ENCODE measurements around the gene NRXN3.

Gene NRXN3

DNA sequence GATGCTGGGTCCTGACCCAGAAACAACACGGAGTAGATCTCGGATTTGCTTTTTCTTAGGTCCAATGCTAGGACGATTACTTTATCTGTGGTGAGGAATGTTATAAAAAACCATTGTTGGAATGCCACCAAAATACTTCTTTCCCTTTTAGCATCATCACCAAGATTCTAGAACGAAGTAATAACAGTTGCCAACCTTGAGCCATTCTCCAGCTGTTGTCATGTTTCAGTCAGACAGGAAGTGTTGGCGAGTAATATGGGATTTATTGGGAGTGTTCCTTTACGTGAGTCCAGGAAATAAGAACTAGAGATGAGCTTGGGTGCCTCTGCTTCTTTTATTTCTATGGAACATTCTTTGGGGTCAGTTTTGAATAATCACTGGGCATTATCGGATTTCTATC, 1148.2 kb downstream of the NRXN3 start:
- no peak overlapping the region for H3K9ac ChIP-seq
- no peak overlapping the region for H3K27ac ChIP-seq
- H3K9me3 ChIP-seq (replicated peaks in 1 of 11) = no peaks in the 10 kb centered on the region
- H3K4me1 ChIP-seq = peaks cover 0 to 10% (median 4%) of the 10 kb centered on the region in 10 experiments; a peak in 7 of 20 replicates
- H3K4me3 ChIP-seq = no peak overlapping the region
- H4K20me1 ChIP-seq = no peaks in the 10 kb centered on the region
- TF ChIP-seq Cebpa-rat (IDR thresholded peaks at IDR 0.05) = no peak
- H3K27me3 ChIP-seq = 0 out of 22 replicates have a peak, but pooled peaks cover 0 to 3% (median 0%) of the 10 kb centered on the region in 11 experiments
- no peak overlapping the region for H3K4me2 ChIP-seq
- H3K36me3 ChIP-seq = no peaks in the 10 kb centered on the region

DNA sequence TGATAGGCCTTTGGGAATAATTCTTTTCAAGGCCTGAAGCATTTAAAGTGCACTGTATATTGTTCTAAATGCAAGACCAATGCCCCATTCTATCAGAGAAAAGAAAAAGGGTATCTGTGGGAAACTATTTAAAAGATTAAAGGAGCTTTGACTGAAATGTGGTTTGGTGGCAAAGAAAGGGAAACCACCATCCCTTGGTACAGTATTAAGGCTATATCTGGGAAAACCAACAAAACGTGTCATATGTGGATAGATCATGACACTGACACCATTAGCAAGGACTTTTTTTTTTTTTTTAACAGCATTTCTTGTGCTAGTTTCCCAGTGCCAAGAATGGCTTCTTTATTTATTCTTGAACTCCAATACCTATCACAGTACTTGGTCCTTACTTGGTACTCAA, 1150.4 kb downstream of the NRXN3 start:
- 0 out of 22 replicates have a peak, but pooled peaks cover 0 to 3% (median 0%) of the 10 kb centered on the region in 11 experiments for H3K27me3 ChIP-seq
- no peak overlapping the region for H3K9ac ChIP-seq
- H4K20me1 ChIP-seq = no peaks in the 10 kb centered on the region
- H3K9me3 ChIP-seq (replicated peaks in 1 of 11) = no peaks in the 10 kb centered on the region
- H3K36me3 ChIP-seq = no peaks in the 10 kb centered on the region
- TF ChIP-seq Cebpa-rat (IDR thresholded peaks at IDR 0.05) = no peak
- H3K4me1 ChIP-seq = peaks cover 0 to 10% (median 4%) of the 10 kb centered on the region in 10 experiments; a peak in 7 of 20 replicates
- H3K27ac ChIP-seq = no peak overlapping the region
- H3K4me2 ChIP-seq = peak overlapping the region in 5 of 11 experiments; percentile 6 to 45 (median 27); a peak in 7 of 22 replicates
- H3K4me3 ChIP-seq = no peak overlapping the region

DNA sequence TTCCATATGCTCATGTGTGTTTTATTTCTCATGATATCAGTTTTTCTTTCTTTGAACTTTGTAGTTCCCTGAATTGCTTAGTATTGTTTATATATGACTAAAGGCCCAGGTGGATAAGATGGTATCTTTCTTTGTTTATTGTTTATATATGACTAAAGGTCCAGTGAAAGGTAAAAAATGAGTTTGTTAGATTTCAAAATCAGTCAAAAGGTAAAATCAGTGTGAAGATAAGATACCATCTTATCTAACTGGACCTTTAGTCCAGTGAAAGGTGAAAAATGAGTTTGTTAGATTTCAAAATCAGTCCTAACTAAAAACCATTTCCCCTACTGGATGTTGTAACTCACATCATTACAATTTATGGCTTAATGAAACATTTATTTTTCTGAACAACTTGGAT, 1150.9 kb downstream of the NRXN3 start:
- no peak overlapping the region for H3K27ac ChIP-seq
- H3K27me3 ChIP-seq = 0 out of 22 replicates have a peak, but pooled peaks cover 0 to 3% (median 0%) of the 10 kb centered on the region in 11 experiments
- peaks cover 0 to 10% (median 4%) of the 10 kb centered on the region in 10 experiments; a peak in 7 of 20 replicates for H3K4me1 ChIP-seq
- peak overlapping the region in 2 of 11 experiments; percentile 29 to 45; a peak in 4 of 22 replicates for H3K4me2 ChIP-seq
- H4K20me1 ChIP-seq = no peaks in the 10 kb centered on the region
- H3K9me3 ChIP-seq (replicated peaks in 1 of 11) = no peaks in the 10 kb centered on the region
- H3K36me3 ChIP-seq = no peaks in the 10 kb centered on the region
- TF ChIP-seq Cebpa-rat (IDR thresholded peaks at IDR 0.05) = no peak
- no peak overlapping the region for H3K9ac ChIP-seq
- H3K4me3 ChIP-seq = no peak overlapping the region

DNA sequence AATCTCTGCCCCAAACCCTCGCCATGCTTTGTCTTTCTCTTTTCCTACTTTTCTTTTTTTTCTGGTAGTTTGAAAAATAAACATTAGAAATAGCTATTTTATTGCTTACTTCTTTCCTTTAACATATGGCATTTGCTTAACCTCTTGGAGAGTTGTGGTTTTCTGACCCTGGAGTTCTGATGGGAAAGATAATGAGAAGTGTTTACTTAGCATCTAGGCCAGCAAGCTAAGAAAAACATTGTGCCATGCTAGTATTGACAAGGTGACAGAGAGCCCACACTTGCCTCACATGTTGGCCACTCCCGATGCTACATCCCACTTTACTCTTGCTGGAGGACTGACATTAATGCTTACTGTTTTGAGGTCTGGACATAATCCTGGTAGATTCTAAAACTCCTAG, 1154.9 kb downstream of the NRXN3 start:
- Histone ChIP-seq H4K20me1 (no peaks in the 10 kb centered on the region), H3K9ac (no peak overlapping the region), H3K4me1 (peaks cover 0 to 10% (median 4%) of the 10 kb centered on the region in 10 experiments; a peak in 7 of 20 replicates), H3K4me2 (no peak overlapping the region), H3K9me3 (replicated peaks in 1 of 11) (no peaks in the 10 kb centered on the region), H3K27ac (no peak overlapping the region), H3K4me3 (no peak overlapping the region), H3K27me3 (no peaks in the 10 kb centered on the region), H3K36me3 (no peaks in the 10 kb centered on the region)
- no peak for TF ChIP-seq Cebpa-rat (IDR thresholded peaks at IDR 0.05)

DNA sequence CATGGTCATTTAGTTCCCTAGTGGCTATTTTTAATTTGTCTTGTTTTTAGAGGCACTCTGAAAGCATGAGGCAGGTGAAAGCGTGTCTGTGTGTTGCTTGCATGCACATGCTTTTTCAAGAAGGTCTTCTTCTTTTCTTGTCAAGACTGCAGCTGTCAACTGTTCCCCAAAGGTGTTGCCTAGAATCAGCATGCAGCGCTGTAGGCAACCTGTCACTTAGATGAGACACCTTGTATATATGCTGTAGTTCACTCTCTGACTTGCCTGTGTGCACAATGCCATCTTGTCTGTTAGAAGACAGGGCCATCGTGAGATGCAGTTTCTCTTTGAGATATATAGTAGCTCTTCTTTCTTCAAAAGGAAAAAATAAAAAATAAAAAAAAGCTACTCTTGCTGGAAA, 1155.4 kb downstream of the NRXN3 start:
- Histone ChIP-seq H3K27me3 (no peaks in the 10 kb centered on the region), H3K36me3 (no peaks in the 10 kb centered on the region), H3K27ac (no peak overlapping the region), H3K4me2 (no peak overlapping the region), H3K4me1 (peaks cover 0 to 6% (median 2%) of the 10 kb centered on the region in 10 experiments; a peak in 7 of 20 replicates), H3K9ac (no peak overlapping the region), H3K4me3 (no peak overlapping the region), H3K9me3 (replicated peaks in 1 of 11) (no peaks in the 10 kb centered on the region), H4K20me1 (no peaks in the 10 kb centered on the region)
- TF ChIP-seq Cebpa-rat (IDR thresholded peaks at IDR 0.05) = no peak

DNA sequence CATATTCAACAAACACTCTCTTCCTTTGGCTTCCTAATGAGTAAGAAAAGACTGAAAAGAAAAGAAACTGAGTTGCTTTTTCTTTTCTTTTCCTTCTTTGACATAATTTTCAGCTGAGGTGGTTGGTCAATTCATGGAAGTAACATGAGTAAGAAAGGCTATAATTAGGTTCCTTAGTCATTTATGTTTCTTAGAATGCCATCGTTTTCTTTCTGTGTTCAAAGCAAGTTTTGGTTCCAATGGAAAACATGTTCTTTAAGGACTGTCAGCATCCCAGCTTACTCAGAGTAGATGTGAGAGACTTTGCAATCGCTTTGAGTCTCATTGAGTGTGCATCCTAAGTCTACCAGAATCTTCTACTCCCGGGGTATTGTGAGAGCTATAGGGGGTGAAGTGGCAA, 1158.7 kb downstream of the NRXN3 start:
- H3K9ac ChIP-seq = no peak overlapping the region
- H3K9me3 ChIP-seq (replicated peaks in 1 of 11) = no peaks in the 10 kb centered on the region
- H3K4me2 ChIP-seq = no peak overlapping the region
- H4K20me1 ChIP-seq = no peaks in the 10 kb centered on the region
- no peaks in the 10 kb centered on the region for H3K4me1 ChIP-seq
- H3K36me3 ChIP-seq = no peaks in the 10 kb centered on the region
- no peaks in the 10 kb centered on the region for H3K27me3 ChIP-seq
- H3K4me3 ChIP-seq = no peak overlapping the region
- no peak overlapping the region for H3K27ac ChIP-seq
- no peak for TF ChIP-seq Cebpa-rat (IDR thresholded peaks at IDR 0.05)

DNA sequence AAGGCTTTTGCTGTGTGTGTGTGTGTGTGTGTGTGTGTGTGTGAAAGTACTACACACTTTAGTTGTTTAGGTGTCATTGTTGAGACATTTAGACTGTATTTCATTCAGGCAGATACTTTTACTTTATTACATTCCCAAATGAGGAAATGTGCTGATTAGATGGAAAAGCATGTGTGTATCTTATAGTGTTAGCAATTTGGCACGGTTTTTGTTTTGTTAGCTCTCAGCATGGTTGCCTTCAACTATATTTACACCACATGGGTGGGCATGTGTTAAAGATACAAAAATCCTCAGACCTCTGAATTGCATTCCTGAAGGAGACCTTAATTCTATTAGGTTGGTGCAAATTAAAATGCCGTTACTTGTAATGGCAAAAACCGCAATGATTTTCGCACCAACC, 1161.7 kb downstream of the NRXN3 start:
- Histone ChIP-seq H3K9ac (no peak overlapping the region), H3K9me3 (replicated peaks in 1 of 11) (no peaks in the 10 kb centered on the region), H3K4me1 (no peaks in the 10 kb centered on the region), H3K27ac (no peak overlapping the region), H3K27me3 (no peaks in the 10 kb centered on the region), H3K36me3 (no peaks in the 10 kb centered on the region), H4K20me1 (no peaks in the 10 kb centered on the region), H3K4me3 (no peak overlapping the region), H3K4me2 (no peak overlapping the region)
- no peak for TF ChIP-seq Cebpa-rat (IDR thresholded peaks at IDR 0.05)

DNA sequence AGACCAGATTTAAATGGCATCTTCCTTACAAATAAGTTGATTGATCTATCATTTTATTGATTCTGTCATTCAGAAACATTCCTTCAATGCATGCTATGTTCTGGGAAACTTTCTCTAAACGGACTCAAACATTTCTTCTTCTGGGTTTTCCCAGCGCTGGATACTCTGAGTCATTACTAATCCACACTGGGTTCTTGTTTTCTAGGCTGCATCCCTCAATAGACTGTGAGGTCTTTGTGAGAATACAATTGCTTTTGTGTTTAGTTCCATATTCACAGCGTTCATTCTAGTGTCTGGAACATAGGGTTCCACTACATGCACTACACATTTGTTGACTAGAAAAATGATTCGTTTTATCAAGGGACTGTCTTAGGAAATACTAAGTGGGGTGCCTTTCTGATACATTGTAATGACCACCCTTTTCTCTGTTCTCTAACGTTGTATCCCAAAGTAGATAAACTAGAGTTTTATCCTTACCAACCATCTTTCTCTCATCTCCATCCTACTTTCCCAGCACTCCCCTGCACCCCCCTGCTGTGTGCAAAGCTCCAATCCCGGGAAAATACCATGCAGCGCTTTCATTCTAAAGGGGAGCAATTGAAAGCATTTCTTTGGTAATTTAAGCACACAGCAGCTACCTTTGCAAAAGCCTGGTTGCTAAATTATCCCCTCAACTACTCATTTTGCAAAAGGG, 1162.5 kb downstream of the NRXN3 start:
- Histone ChIP-seq H3K27ac (no peak overlapping the region), H3K4me2 (no peak overlapping the region), H4K20me1 (no peaks in the 10 kb centered on the region), H3K36me3 (no peaks in the 10 kb centered on the region), H3K4me3 (no peak overlapping the region), H3K27me3 (no peaks in the 10 kb centered on the region), H3K9ac (no peak overlapping the region), H3K4me1 (peaks cover 0 to 5% (median 0%) of the 10 kb centered on the region in 10 experiments; a peak in 5 of 20 replicates), H3K9me3 (replicated peaks in 1 of 11) (no peaks in the 10 kb centered on the region)
- TF ChIP-seq Cebpa-rat (IDR thresholded peaks at IDR 0.05) = no peak

DNA sequence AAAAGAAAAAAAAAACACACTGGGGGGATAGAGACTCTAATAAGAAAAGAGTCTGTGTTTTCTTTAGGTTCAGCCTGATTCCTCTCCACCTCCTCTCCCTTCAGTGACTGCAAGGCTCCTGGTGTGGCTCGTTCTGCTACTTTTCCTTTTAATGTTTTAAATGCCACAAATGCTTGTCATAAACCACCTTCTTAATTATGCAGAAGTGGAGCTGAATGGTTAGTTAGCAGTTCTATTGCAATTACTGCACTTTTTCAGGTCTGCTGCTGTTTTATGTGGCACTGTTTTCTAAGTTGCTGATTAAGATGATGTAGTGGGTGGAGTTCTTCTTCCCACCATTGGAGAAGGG, 1163.0 kb downstream of the NRXN3 start:
- Histone ChIP-seq H3K27ac (no peak overlapping the region), H3K4me3 (no peak overlapping the region), H3K36me3 (no peaks in the 10 kb centered on the region), H3K27me3 (no peaks in the 10 kb centered on the region), H3K9me3 (replicated peaks in 1 of 11) (no peaks in the 10 kb centered on the region), H3K9ac (no peak overlapping the region), H3K4me1 (peaks cover 0 to 11% (median 0%) of the 10 kb centered on the region in 10 experiments; a peak in 7 of 20 replicates), H3K4me2 (no peak overlapping the region), H4K20me1 (no peaks in the 10 kb centered on the region)
- no peak for TF ChIP-seq Cebpa-rat (IDR thresholded peaks at IDR 0.05)

DNA sequence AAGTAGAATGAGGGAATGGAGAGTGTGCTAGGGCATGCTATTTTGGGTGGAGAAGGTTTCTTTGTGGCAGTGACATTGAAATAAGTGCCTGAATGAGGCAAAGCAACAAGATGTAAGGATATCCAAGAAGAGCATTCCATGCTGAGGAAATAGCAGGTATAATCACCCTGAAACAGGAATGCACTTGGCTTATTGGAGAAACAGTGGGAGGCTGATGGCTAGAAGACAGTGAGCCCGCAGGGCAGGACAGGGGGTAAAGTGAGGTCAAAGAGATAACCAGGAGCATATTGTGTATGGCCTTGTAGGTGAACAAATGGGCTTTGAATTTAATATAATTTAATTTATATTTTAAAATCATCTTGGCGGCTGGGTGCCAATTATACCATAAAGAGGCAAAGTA, 1164.1 kb downstream of the NRXN3 start:
- no peaks in the 10 kb centered on the region for H3K36me3 ChIP-seq
- H3K9ac ChIP-seq = no peak overlapping the region
- no peaks in the 10 kb centered on the region for H3K27me3 ChIP-seq
- H3K9me3 ChIP-seq (replicated peaks in 1 of 11) = no peaks in the 10 kb centered on the region
- H3K4me3 ChIP-seq = no peak overlapping the region
- H4K20me1 ChIP-seq = no peaks in the 10 kb centered on the region
- H3K4me1 ChIP-seq = peaks cover 0 to 14% (median 0%) of the 10 kb centered on the region in 10 experiments; a peak in 7 of 20 replicates
- no peak overlapping the region for H3K4me2 ChIP-seq
- H3K27ac ChIP-seq = no peak overlapping the region
- TF ChIP-seq Cebpa-rat (IDR thresholded peaks at IDR 0.05) = no peak

Data from BLaER1 treated with 17β-estradiol and CSF1 and Interleukin-3, amounts not matched to agents 10 nM and 100 nM (cell line).